Measurements from ENCODE around the gene COLEC12. TPM values are rescaled to one million over a fixed set of nuclear protein-coding genes. Genes with fewer than 3 reads are reported as not detected.

The COLEC12 gene
- total RNA-seq, 1 experiment from 2014 or later = not detected

- intact Hi-C loops (cut with micrococcal nuclease; ENCODE audit: unreplicated experiment) = no loop called here
- no peaks in the 10 kb centered on the region for H4K20me1 ChIP-seq (ENCODE audit: insufficient read depth)
- BruUV-seq (replicated peaks) = no TSS peak
- POLR2A ChIA-PET (ENCODE audit: unreplicated experiment) = no interaction called here
- H3K4me3 ChIP-seq = no peak overlapping the region
- no peaks in the 10 kb centered on the region for H3K9me2 ChIP-seq (ENCODE audit: insufficient read depth)
- no peaks in the 10 kb centered on the region for H3F3A ChIP-seq (ENCODE audit: insufficient read depth, low read depth)
- H2AFZ ChIP-seq = no peak overlapping the region
- H3K36me3 ChIP-seq (ENCODE audit: low read depth) = no peaks in the 10 kb centered on the region
- H3K4me2 ChIP-seq = no peak overlapping the region
- CTCF ChIA-PET = no interaction called here
- H3K4me1 ChIP-seq (replicated peaks; ENCODE audit: insufficient read depth) = peaks cover 7% of the 10 kb centered on the region; the same call in 1 of the 2 replicates
- no peak for TF ChIP-seq EZH2 (IDR thresholded peaks at IDR 0.05; ENCODE audit: low read depth)
- no peak for TF ChIP-seq CTCF (conservative IDR thresholded peaks at IDR 0.05)
- no peak for DNase-seq
- H3K27ac ChIP-seq = no peak overlapping the region
- peaks cover 84% of the 10 kb centered on the region for H3K27me3 ChIP-seq (ENCODE audit: insufficient read depth, low read depth)
- no peaks in the 10 kb centered on the region for H3K79me2 ChIP-seq (ENCODE audit: low read depth)
- H3K9me3 ChIP-seq (ENCODE audit: insufficient read depth, low read depth) = no peaks in the 10 kb centered on the region
Measured at GRCh38 chr18:318791-319291, 181.7 kb downstream of the COLEC12 start.

- Histone ChIP-seq H3K27ac (no peak overlapping the region), H3K9me3 (ENCODE audit: insufficient read depth, low read depth) (no peaks in the 10 kb centered on the region), H3K4me1 (replicated peaks; ENCODE audit: insufficient read depth) (peaks cover 3% of the 10 kb centered on the region; the same call in 1 of the 2 replicates), H3K27me3 (ENCODE audit: insufficient read depth, low read depth) (peaks cover 89% of the 10 kb centered on the region), H3K79me2 (ENCODE audit: low read depth) (no peaks in the 10 kb centered on the region), H3K4me3 (no peak overlapping the region), H3K36me3 (ENCODE audit: low read depth) (no peaks in the 10 kb centered on the region), H2AFZ (no peak overlapping the region), H4K20me1 (ENCODE audit: insufficient read depth) (no peaks in the 10 kb centered on the region), H3F3A (ENCODE audit: insufficient read depth, low read depth) (no peaks in the 10 kb centered on the region), H3K4me2 (no peak overlapping the region), H3K9me2 (ENCODE audit: insufficient read depth) (no peaks in the 10 kb centered on the region)
- ChIA-PET POLR2A (ENCODE audit: unreplicated experiment) (no interaction called here), CTCF (no interaction called here)
- no peak for DNase-seq
- intact Hi-C loops (cut with micrococcal nuclease; ENCODE audit: unreplicated experiment) = no loop called here
- no TSS peak for BruUV-seq (replicated peaks)
- TF ChIP-seq CTCF (conservative IDR thresholded peaks at IDR 0.05) = no peak
- TF ChIP-seq EZH2 (IDR thresholded peaks at IDR 0.05; ENCODE audit: low read depth) = no peak
Measured at GRCh38 chr18:317618-318017, 182.9 kb downstream of the COLEC12 start.

- intact Hi-C loops (cut with micrococcal nuclease; ENCODE audit: unreplicated experiment) = no loop called here
- Histone ChIP-seq H3K9me3 (ENCODE audit: insufficient read depth, low read depth) (no peaks in the 10 kb centered on the region), H3K27ac (no peak overlapping the region), H3K79me2 (ENCODE audit: low read depth) (no peaks in the 10 kb centered on the region), H3K4me2 (no peak overlapping the region), H3F3A (ENCODE audit: insufficient read depth, low read depth) (no peaks in the 10 kb centered on the region), H3K4me1 (replicated peaks; ENCODE audit: insufficient read depth) (no peaks in the 10 kb centered on the region), H3K9me2 (ENCODE audit: insufficient read depth) (no peaks in the 10 kb centered on the region), H3K36me3 (ENCODE audit: low read depth) (no peaks in the 10 kb centered on the region), H2AFZ (no peak overlapping the region), H3K4me3 (no peak overlapping the region), H3K27me3 (ENCODE audit: insufficient read depth, low read depth) (peaks cover 82% of the 10 kb centered on the region), H4K20me1 (ENCODE audit: insufficient read depth) (no peaks in the 10 kb centered on the region)
- CTCF ChIA-PET = no interaction called here
- no TSS peak for BruUV-seq (replicated peaks)
- DNase-seq = no peak
- POLR2A ChIA-PET (ENCODE audit: unreplicated experiment) = no interaction called here
- TF ChIP-seq CTCF (conservative IDR thresholded peaks at IDR 0.05) (no peak), EZH2 (IDR thresholded peaks at IDR 0.05; ENCODE audit: low read depth) (no peak)
Measured at GRCh38 chr18:316393-316792, 184.1 kb downstream of the COLEC12 start.
